ENCODE results near the gene RDH14. TPM values are rescaled to one million over a fixed set of nuclear protein-coding genes. Genes with fewer than 3 reads are reported as not detected.

The RDH14 gene
- total and polyA plus RNA-seq, 9 donors: 16.0 to 27.9 (median 20.0) TPM

GRCh38 chr2:18519914-18520450 is 40.5 kb downstream of the RDH14 start:
- Histone ChIP-seq H3K9me3 (no peaks in the 10 kb centered on the region), H3K27me3 (no peaks in the 10 kb centered on the region), H3K36me3 (no peaks in the 10 kb centered on the region), H3K4me3 (no peak overlapping the region), H3K4me1 (ENCODE audit: insufficient read depth) (no peaks in the 10 kb centered on the region), H3K27ac (no peak overlapping the region)
- 41 to 60% (median 53%) methylated on average over 7 of the region's 7 CpGs for WGBS, 3 donors
- TF ChIP-seq CTCF (IDR thresholded peaks at IDR 0.05): no peak
- no peak for TF ChIP-seq POLR2A (IDR thresholded peaks at IDR 0.05)
- TF ChIP-seq EP300 (IDR thresholded peaks at IDR 0.05): no peak
- no peak for DNase-seq
- intact Hi-C loops (cut with DNase I): loop anchor here (5.0 to 10.0 kb wide), 4 partner anchors 842 to 1345 kb away; no protein-coding TSS in a partner anchor

- Histone ChIP-seq H3K27me3 (no peaks in the 10 kb centered on the region), H3K9me3 (no peaks in the 10 kb centered on the region), H3K36me3 (no peaks in the 10 kb centered on the region), H3K4me3 (no peak overlapping the region), H3K4me1 (ENCODE audit: insufficient read depth) (no peaks in the 10 kb centered on the region), H3K27ac (no peak overlapping the region)
- no peak for TF ChIP-seq CTCF (IDR thresholded peaks at IDR 0.05)
- TF ChIP-seq EP300 (IDR thresholded peaks at IDR 0.05): no peak
- TF ChIP-seq POLR2A (IDR thresholded peaks at IDR 0.05): no peak
- intact Hi-C loops (cut with DNase I): loop anchor here in 1 of 4 donors (10.0 kb wide), 1 partner anchor 1346 kb away; no protein-coding TSS in a partner anchor
- DNase-seq: no peak
- 61 to 74% (median 64%) methylated on average over 11 of the region's 11 CpGs for WGBS, 3 donors
These were observed 42.0 kb downstream of the RDH14 start for GRCh38 chr2:18518116-18519111.

GRCh38 chr2:18517386-18517785 is 43.1 kb downstream of the RDH14 start:
- DNase-seq: no peak
- H3K4me1 ChIP-seq (ENCODE audit: insufficient read depth): no peaks in the 10 kb centered on the region
- TF ChIP-seq EP300 (IDR thresholded peaks at IDR 0.05) (no peak), POLR2A (IDR thresholded peaks at IDR 0.05) (no peak), CTCF (IDR thresholded peaks at IDR 0.05) (no peak)
- no peak overlapping the region for H3K4me3 ChIP-seq
- H3K36me3 ChIP-seq: no peaks in the 10 kb centered on the region
- WGBS, 3 donors: 83 to 89% (median 85%) methylated on average over 1 of the region's 1 CpG
- no peaks in the 10 kb centered on the region for H3K27me3 ChIP-seq
- H3K27ac ChIP-seq: no peak overlapping the region
- no peaks in the 10 kb centered on the region for H3K9me3 ChIP-seq
- intact Hi-C loops (cut with DNase I): loop anchor here in 1 of 4 donors (10.0 kb wide), 1 partner anchor 1347 kb away; no protein-coding TSS in a partner anchor

GRCh38 chr2:18516112-18516511 is 44.3 kb downstream of the RDH14 start:
- no peak overlapping the region for H3K27ac ChIP-seq

More at GRCh38 chr2:18516112-18516511, 44.3 kb downstream of the RDH14 start:
- H3K4me3 ChIP-seq: no peak overlapping the region
- intact Hi-C loops (cut with DNase I): loop anchor here in 1 of 4 donors (10.0 kb wide), 1 partner anchor 1349 kb away; no protein-coding TSS in a partner anchor
- no peaks in the 10 kb centered on the region for H3K36me3 ChIP-seq
- no peak for DNase-seq
- no peaks in the 10 kb centered on the region for H3K4me1 ChIP-seq (ENCODE audit: insufficient read depth)
- no peaks in the 10 kb centered on the region for H3K9me3 ChIP-seq
- 17 to 37% (median 25%) methylated on average over 11 of the region's 11 CpGs for WGBS, 3 donors
- H3K27me3 ChIP-seq: no peaks in the 10 kb centered on the region
- TF ChIP-seq POLR2A (IDR thresholded peaks at IDR 0.05) (no peak), EP300 (IDR thresholded peaks at IDR 0.05) (no peak), CTCF (IDR thresholded peaks at IDR 0.05) (no peak)
